H1 (cell line): ENCODE results near the gene ASAP2. TPM values are rescaled to one million over a fixed set of nuclear protein-coding genes. Genes with fewer than 3 reads are reported as not detected.

Experiments
- CTCF ChIA-PET: fragments of 300-600 bp; sonication (Branson Sonifier 250); formaldehyde crosslinking; loops from one replicate; lab custom pipeline; 2021; ENCODE audit not compliant: partially characterized antibody; lab: Charles Lee
- POLR2A ChIA-PET: fragments of 300-600 bp; sonication (Branson Sonifier 250); formaldehyde crosslinking; loops from one replicate; lab custom pipeline; 2021; ENCODE audit warnings: inconsistent platforms; ENCODE audit not compliant: partially characterized antibody; lab: Charles Lee
- DNase-seq, 2 experiments: peaks; one replicate each; pipeline versions ENCODE4 v3.0.0 to v3.0.0-alpha.2; 2010 to 2022; ENCODE audit warnings: low spot score in 2 of 2, low read depth in 1 of 2, mixed read lengths in 1 of 2
- FAIRE-seq: peaks from 2 replicates; lab custom pipeline; 2011; peaks lifted over from hg19 to GRCh38; lab: Jason Lieb, UNC
- H2AFZ ChIP-seq: 2 replicates; pipeline ENCODE4 v1.8.1; 2012; ENCODE audit warnings: low read length, inconsistent platforms
- H2AK5ac ChIP-seq: 2 replicates; pipeline ENCODE4 v1.6.1; 2013; ENCODE audit warnings: low read depth, low read length
- H2BK120ac ChIP-seq: replicated peaks from 2 replicates; pipeline ENCODE3; 2013; ENCODE audit warnings: low read depth, low read length, inconsistent platforms
- H2BK12ac ChIP-seq: 2 replicates; pipeline ENCODE4 v1.6.1; 2013; ENCODE audit warnings: low read depth, low read length
- H2BK15ac ChIP-seq: 2 replicates; pipeline ENCODE4 v1.6.1; 2013; ENCODE audit warnings: low read length
- H2BK20ac ChIP-seq: 2 replicates; pipeline ENCODE4 v1.6.1; 2013; ENCODE audit warnings: low read length
- H2BK5ac ChIP-seq: 2 replicates; pipeline ENCODE4 v1.6.1; 2013; ENCODE audit warnings: low read depth, low read length
- H3K14ac ChIP-seq: 2 replicates; pipeline ENCODE4 v1.6.1; 2013; ENCODE audit warnings: inconsistent platforms; ENCODE audit not compliant: insufficient read length
- H3K18ac ChIP-seq: 2 replicates; pipeline ENCODE4 v1.6.1; 2013; ENCODE audit warnings: low read length; ENCODE audit errors: extremely low read depth
- H3K23ac ChIP-seq: 2 replicates; pipeline ENCODE4 v1.6.1; 2013; ENCODE audit warnings: inconsistent platforms; ENCODE audit not compliant: insufficient read length
- H3K23me2 ChIP-seq: 2 replicates; pipeline ENCODE4 v1.6.1; 2013; ENCODE audit warnings: low read depth, low read length
- H3K27ac ChIP-seq: 2 replicates; pipeline ENCODE4 v1.6.1; 2011; ENCODE audit warnings: low read depth, low read length, inconsistent platforms
- H3K27me3 ChIP-seq, 4 experiments: replicated peaks in 1 of 4; 1 replicate in 1 of 4; 2 replicates in 3 of 4; pipeline versions ENCODE4 v1.6.1 to v1.8.1; 2011 to 2013; ENCODE audit warnings: low read length in 3 of 4, mild to moderate bottlenecking in 3 of 4, inconsistent platforms in 2 of 4, mixed read lengths in 2 of 4, moderate library complexity in 1 of 4; ENCODE audit not compliant: control insufficient read depth in 3 of 4, insufficient read depth in 3 of 4; ENCODE audit errors: extremely low read depth in 1 of 4
- H3K36me3 ChIP-seq, 4 experiments: 2 replicates each; pipeline versions ENCODE4 v1.6.1 to v1.8.1; 2011 to 2013; ENCODE audit warnings: mild to moderate bottlenecking in 4 of 4, low read length in 3 of 4, moderate library complexity in 2 of 4, control low read depth in 1 of 4, inconsistent platforms in 1 of 4; ENCODE audit not compliant: insufficient read depth in 4 of 4, control insufficient read depth in 2 of 4
- H3K4ac ChIP-seq: replicated peaks from 2 replicates; pipeline ENCODE3; 2013; ENCODE audit warnings: low read length, low read depth, mixed read lengths, inconsistent platforms; ENCODE audit not compliant: insufficient read length
- H3K4me1 ChIP-seq, 4 experiments: replicated peaks in 1 of 4; 1 replicate in 1 of 4; 2 replicates in 3 of 4; pipeline versions ENCODE4 v1.6.1 to v1.8.1; 2011 to 2013; ENCODE audit warnings: low read length in 3 of 4, inconsistent platforms in 2 of 4, mixed read lengths in 1 of 4; ENCODE audit not compliant: insufficient read depth in 4 of 4, control insufficient read depth in 3 of 4
- H3K4me2 ChIP-seq, 2 experiments: 2 replicates each; pipeline versions ENCODE4 v1.6.1 to v1.8.1; 2011 to 2013; ENCODE audit warnings: low read depth in 2 of 2, low read length in 2 of 2, control low read depth in 1 of 2, inconsistent platforms in 1 of 2, mild to moderate bottlenecking in 1 of 2; ENCODE audit not compliant: insufficient read depth in 1 of 2
- H3K4me3 ChIP-seq, 4 experiments: fragments of 200-600, 300-600 bp in 1 of 4; sonication (generic), shearing (Covaris generic), sonication (Bioruptor Twin) in 1 of 4; 2 replicates each; pipeline versions ENCODE4 v1.5.1 to v1.8.1; 2011 to 2016; ENCODE audit warnings: low read length in 4 of 4, low read depth in 3 of 4, control low read depth in 2 of 4, inconsistent platforms in 2 of 4, mild to moderate bottlenecking in 2 of 4, mixed read lengths in 1 of 4, moderate library complexity in 1 of 4; ENCODE audit not compliant: insufficient read depth in 2 of 4; ENCODE audit errors: extremely low read depth in 1 of 4
- H3K56ac ChIP-seq: replicated peaks from 2 replicates; pipeline ENCODE3; 2013; ENCODE audit warnings: low read depth, mild to moderate bottlenecking, mixed read lengths, low read length, inconsistent platforms; ENCODE audit not compliant: insufficient read length
- H3K79me1 ChIP-seq: 2 replicates; pipeline ENCODE4 v1.6.1; 2013; ENCODE audit warnings: low read depth, low read length, control low read depth
- H3K79me2 ChIP-seq, 2 experiments: 2 replicates each; pipeline versions ENCODE4 v1.6.1 to v1.8.1; 2012 to 2013; ENCODE audit warnings: low read length in 2 of 2, mild to moderate bottlenecking in 2 of 2, inconsistent platforms in 1 of 2; ENCODE audit not compliant: insufficient read depth in 2 of 2, control insufficient read depth in 1 of 2
- H3K9ac ChIP-seq, 4 experiments: replicated peaks in 1 of 4; 1 replicate in 1 of 4; 2 replicates in 3 of 4; pipeline versions ENCODE4 v1.6.1 to v1.8.1; 2011 to 2013; ENCODE audit warnings: low read depth in 3 of 4, low read length in 3 of 4, control low read depth in 2 of 4, mild to moderate bottlenecking in 2 of 4, moderate library complexity in 2 of 4, inconsistent platforms in 1 of 4; ENCODE audit errors: extremely low read depth in 1 of 4
- H3K9me3 ChIP-seq, 2 experiments: 2 replicates each; pipeline versions ENCODE4 v1.6.1 to v1.8.1; 2012 to 2013; ENCODE audit warnings: mild to moderate bottlenecking in 2 of 2, moderate library complexity in 2 of 2, control low read depth in 1 of 2, inconsistent platforms in 1 of 2, low read depth in 1 of 2, low read length in 1 of 2, mixed read lengths in 1 of 2; ENCODE audit not compliant: insufficient read depth in 2 of 2
- H4K20me1 ChIP-seq, 2 experiments: replicated peaks in 1 of 2; 2 replicates each; pipeline versions ENCODE3 to v1.8.1; 2011 to 2013; ENCODE audit warnings: inconsistent platforms in 2 of 2, low read length in 2 of 2, mild to moderate bottlenecking in 1 of 2; ENCODE audit not compliant: insufficient read depth in 2 of 2, control insufficient read depth in 1 of 2
- H4K5ac ChIP-seq: 2 replicates; pipeline ENCODE4 v1.6.1; 2013; ENCODE audit warnings: low read length, low read depth, mixed read lengths, inconsistent platforms; ENCODE audit not compliant: insufficient read length
- H4K8ac ChIP-seq: 2 replicates; pipeline ENCODE4 v1.8.0; 2013; ENCODE audit warnings: mild to moderate bottlenecking, moderate library complexity, low read length, inconsistent platforms; ENCODE audit not compliant: insufficient read depth; ENCODE audit errors: extremely low read depth
- H4K91ac ChIP-seq: replicated peaks from 2 replicates; pipeline ENCODE3; 2013; ENCODE audit warnings: low read length, mixed read lengths, inconsistent platforms; ENCODE audit not compliant: insufficient read length
- KDM4A ChIP-seq: IDR thresholded peaks from one replicate; pipeline ENCODE4 v1.7.1; 2012; ENCODE audit warnings: low read depth, mild to moderate bottlenecking, moderate library complexity, low read length, inconsistent platforms; ENCODE audit not compliant: severe bottlenecking
- SIX5 ChIP-seq: IDR thresholded peaks from 2 replicates; pipeline ENCODE4 v1.6.1; 2011; ENCODE audit warnings: mild to moderate bottlenecking, low read depth, low read length
- WGBS, 2 experiments: shearing (Covaris generic) in 1 of 2; methylation state at CpG; one replicate each; pipeline versions ENCODE4 v1.1.6 to v1.1.7; 2013 to 2015; ENCODE audit warnings: low lambda C conversion rate in 2 of 2, mixed read lengths in 2 of 2, inconsistent platforms in 1 of 2, low coverage in 1 of 2, missing lambda C conversion rate in 1 of 2; ENCODE audit not compliant: insufficient replicate concordance in 2 of 2, insufficient coverage in 1 of 2, insufficient read length in 1 of 2; ENCODE audit errors: extremely low coverage in 1 of 2, missing lambda C conversion rate in 1 of 2; 5-methylcytosine and 5-hydroxymethylcytosine counted together
- polyA plus RNA-seq, 7 experiments: library from polyadenylated mRNA; depleted of rRNA in 3 of 7; stranded (reverse) in 5 of 7; unstranded in 2 of 7; fragments of >200 nt in 5 of 7; fragments of 200-250 nt in 2 of 7; gene quantifications; 1 replicate in 5 of 7; 2 replicates in 1 of 7; 4 replicates in 1 of 7; pipeline versions ENCODE4 v1.2.1 to v1.2.3, GENCODE V29; 2011 to 2013; ENCODE audit warnings: missing spikeins in 2 of 7, mixed read lengths in 2 of 7
- total RNA-seq: library from RNA; stranded (reverse); fragmentation: NEBNext Ultra II Directional; extraction: Animal tissue kit (Norgen Biotek cat#: 25700); gene quantifications from 2 replicates; pipeline ENCODE4 v1.2.1, GENCODE V29; 2021

Gene ASAP2
- total and polyA plus RNA-seq, 2 of the 8 experiments (the other 6 are each of a cell fraction or from before 2014, with no cell fraction given) = 10.2 to 18.7 TPM

GRCh38 chr2:9229470-9229820 lies 22.8 kb downstream of the ASAP2 start:
- Histone ChIP-seq H2BK5ac (no peak overlapping the region), H3K23ac (no peak overlapping the region), H3K79me1 (peaks cover 14% of the 10 kb centered on the region), H3K9ac (no peak overlapping the region), H2BK20ac (no peak overlapping the region), H3K36me3 (no peaks in the 10 kb centered on the region), H3K4me3 (no peak overlapping the region), H3K9me3 (no peaks in the 10 kb centered on the region), H3K4me2 (no peak overlapping the region), H3K27me3 (no peaks in the 10 kb centered on the region), H3K18ac (no peak overlapping the region), H2AK5ac (no peak overlapping the region), H4K91ac (no peak overlapping the region), H3K4me1 (peaks cover 0 to 11% (median 7%) of the 10 kb centered on the region in 4 experiments; a peak in 5 of 7 replicates), H3K14ac (no peak overlapping the region), H2BK120ac (no peak overlapping the region), H3K4ac (no peak overlapping the region), H3K56ac (no peak overlapping the region), H4K8ac (no peak overlapping the region; the same call in none of the 2 replicates), H4K20me1 (peaks cover 15 to 26% of the 10 kb centered on the region in 2 experiments), H3K27ac (no peak overlapping the region), H2BK15ac (no peak overlapping the region), H3K79me2 (peaks cover 0 to 55% of the 10 kb centered on the region in 2 experiments; a peak in 3 of 4 replicates), H2AFZ (no peak overlapping the region), H3K23me2 (no peaks in the 10 kb centered on the region), H4K5ac (no peak overlapping the region), H2BK12ac (no peak overlapping the region)
- POLR2A ChIA-PET = no interaction called here
- DNase-seq (no peak), FAIRE-seq (no peak)
- CTCF ChIA-PET = interaction anchor here (1.6 kb wide), 1 partner anchor 58 kb away, joined by 5 read pairs; no protein-coding TSS in a partner anchor
- WGBS, 2 experiments = 95% methylated on average over 6 of the region's 6 CpGs; no CpG with 5 or more reads in 1 of the 2 experiments
- TF ChIP-seq KDM4A (no peak), SIX5 (no peak)
